Neural progenitor cell (in vitro differentiated cells): ENCODE results near the gene LRBA. TPM values are rescaled to one million over a fixed set of nuclear protein-coding genes. Genes with fewer than 3 reads are reported as not detected.

Experiments used
- DNase-seq: peaks from one replicate; pipeline ENCODE4 v3.0.0-alpha.2; 2016; ENCODE audit warnings: low spot score
- H2AFZ ChIP-seq: fragments of 200-600 bp; sonication (generic); replicated peaks from 2 replicates; pipeline ENCODE4 v1.6.1; 2016; ENCODE audit warnings: antibody characterized with exemption
- H3F3A ChIP-seq: fragments of 200-600 bp; sonication (generic); 2 replicates; pipeline ENCODE4 v1.6.1; 2016; ENCODE audit warnings: antibody characterized with exemption, low read depth
- H3K27ac ChIP-seq: fragments of 200-600 bp; sonication (generic); 2 replicates; pipeline ENCODE4 v1.5.1; 2016; ENCODE audit warnings: mild to moderate bottlenecking
- H3K27me3 ChIP-seq: fragments of 200-600 bp; sonication (generic); 2 replicates; pipeline ENCODE4 v1.6.1; 2016; ENCODE audit warnings: mild to moderate bottlenecking, moderate library complexity
- H3K36me3 ChIP-seq: fragments of 200-600 bp; sonication (generic); 2 replicates; pipeline ENCODE4 v1.5.1; 2016
- H3K4me1 ChIP-seq: fragments of 200-600 bp; sonication (generic); 2 replicates; pipeline ENCODE4 v1.6.1; 2016; ENCODE audit warnings: mixed run types
- H3K4me2 ChIP-seq: fragments of 200-600 bp; sonication (generic); 2 replicates; pipeline ENCODE4 v1.6.1; 2016
- H3K4me3 ChIP-seq: fragments of 200-600 bp; sonication (generic); 2 replicates; pipeline ENCODE4 v1.5.1; 2016
- H3K79me2 ChIP-seq: fragments of 200-600 bp; sonication (generic); 2 replicates; pipeline ENCODE4 v1.6.1; 2016; ENCODE audit warnings: low read depth
- H3K9ac ChIP-seq: fragments of 200-600 bp; sonication (generic); 2 replicates; pipeline ENCODE4 v1.6.1; 2016
- H3K9me3 ChIP-seq: fragments of 200-600 bp; sonication (generic); 2 replicates; pipeline ENCODE4 v1.5.1; 2016; ENCODE audit warnings: low read depth
- H4K20me1 ChIP-seq: fragments of 200-600 bp; sonication (generic); 2 replicates; pipeline ENCODE4 v1.6.1; 2016; ENCODE audit warnings: low read depth
- H3K27ac Mint-ChIP-seq: 3 replicates; pipeline ENCODE4 v1.8.0; 2021; ENCODE audit warnings: mixed read lengths
- H3K27me3 Mint-ChIP-seq: 2 replicates; pipeline ENCODE4 v1.8.0; 2022; ENCODE audit warnings: low read depth, mild to moderate bottlenecking, inconsistent platforms, moderate library complexity, mixed read lengths; ENCODE audit not compliant: insufficient read depth
- H3K36me3 Mint-ChIP-seq: 3 replicates; pipeline ENCODE4 v1.8.0; 2021; ENCODE audit warnings: mixed read lengths
- H3K4me1 Mint-ChIP-seq: 3 replicates; pipeline ENCODE4 v1.8.0; 2021; ENCODE audit warnings: mixed read lengths
- H3K4me3 Mint-ChIP-seq: 3 replicates; pipeline ENCODE4 v1.8.0; 2021; ENCODE audit warnings: mild to moderate bottlenecking, moderate library complexity, mixed read lengths
- H3K9me3 Mint-ChIP-seq: 3 replicates; pipeline ENCODE4 v1.8.0; 2020; ENCODE audit warnings: mixed read lengths
- EZH2 ChIP-seq: fragments of 200-600 bp; sonication (generic); IDR thresholded peaks from 2 replicates; pipeline ENCODE4 v1.6.1; 2017; ENCODE audit warnings: antibody characterized with exemption, mild to moderate bottlenecking, moderate library complexity
- EZH2phosphoT487 ChIP-seq: fragments of 200-600 bp; sonication (generic); IDR thresholded peaks from 2 replicates; pipeline ENCODE4 v1.6.1; 2017; ENCODE audit warnings: antibody characterized with exemption
- total RNA-seq: library from RNA; depleted of rRNA; stranded (reverse); fragments of >200 nt; gene quantifications from 2 replicates; pipeline ENCODE4 v1.2.3, GENCODE V29; 2015; ENCODE audit warnings: low replicate concordance
- TF ChIP-seq, protein P1 (sequence below): fragments of 200-600 bp; sonication (generic); IDR thresholded peaks from 2 replicates; pipeline ENCODE4 v1.5.1; 2017; ENCODE audit warnings: antibody characterized with exemption, mild to moderate bottlenecking

Gene LRBA
- total RNA-seq, 1 donor from 2014 or later: 111 TPM

- TF ChIP-seq EZH2 (no peak), EZH2phosphoT487 (no peak)
- TF ChIP-seq, protein P1, sequence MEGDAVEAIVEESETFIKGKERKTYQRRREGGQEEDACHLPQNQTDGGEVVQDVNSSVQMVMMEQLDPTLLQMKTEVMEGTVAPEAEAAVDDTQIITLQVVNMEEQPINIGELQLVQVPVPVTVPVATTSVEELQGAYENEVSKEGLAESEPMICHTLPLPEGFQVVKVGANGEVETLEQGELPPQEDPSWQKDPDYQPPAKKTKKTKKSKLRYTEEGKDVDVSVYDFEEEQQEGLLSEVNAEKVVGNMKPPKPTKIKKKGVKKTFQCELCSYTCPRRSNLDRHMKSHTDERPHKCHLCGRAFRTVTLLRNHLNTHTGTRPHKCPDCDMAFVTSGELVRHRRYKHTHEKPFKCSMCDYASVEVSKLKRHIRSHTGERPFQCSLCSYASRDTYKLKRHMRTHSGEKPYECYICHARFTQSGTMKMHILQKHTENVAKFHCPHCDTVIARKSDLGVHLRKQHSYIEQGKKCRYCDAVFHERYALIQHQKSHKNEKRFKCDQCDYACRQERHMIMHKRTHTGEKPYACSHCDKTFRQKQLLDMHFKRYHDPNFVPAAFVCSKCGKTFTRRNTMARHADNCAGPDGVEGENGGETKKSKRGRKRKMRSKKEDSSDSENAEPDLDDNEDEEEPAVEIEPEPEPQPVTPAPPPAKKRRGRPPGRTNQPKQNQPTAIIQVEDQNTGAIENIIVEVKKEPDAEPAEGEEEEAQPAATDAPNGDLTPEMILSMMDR: peak; percentile 33
- no peaks in the 10 kb centered on the region for H3K9me3 Mint-ChIP-seq
These were observed 215.9 kb downstream of the LRBA start for GRCh38 chr4:150799207-150799606.

GRCh38 chr4:150794706-150795105 lies 220.4 kb downstream of the LRBA start:
- Mint-ChIP-seq H3K27me3 (no peaks in the 10 kb centered on the region), H3K36me3 (no peaks in the 10 kb centered on the region), H3K4me1 (peaks cover 11% of the 10 kb centered on the region), H3K27ac (no peak overlapping the region), H3K9me3 (no peaks in the 10 kb centered on the region), H3K4me3 (no peak overlapping the region)
- Histone ChIP-seq H3F3A (no peaks in the 10 kb centered on the region), H3K36me3 (no peaks in the 10 kb centered on the region), H3K27ac (no peak overlapping the region), H3K9ac (no peak overlapping the region), H3K9me3 (no peaks in the 10 kb centered on the region), H4K20me1 (no peaks in the 10 kb centered on the region), H2AFZ (no peak overlapping the region), H3K4me3 (no peak overlapping the region), H3K27me3 (no peaks in the 10 kb centered on the region), H3K4me1 (no peaks in the 10 kb centered on the region), H3K79me2 (no peaks in the 10 kb centered on the region), H3K4me2 (no peak overlapping the region)
- no peak for DNase-seq
- TF ChIP-seq, protein P1: no peak

More at GRCh38 chr4:150799207-150799606, 215.9 kb downstream of the LRBA start:
- Mint-ChIP-seq H3K4me1 (peaks cover 2% of the 10 kb centered on the region), H3K4me3 (no peak overlapping the region), H3K27me3 (no peaks in the 10 kb centered on the region), H3K36me3 (peaks cover 4% of the 10 kb centered on the region), H3K27ac (no peak overlapping the region)
- Histone ChIP-seq H3K36me3 (no peaks in the 10 kb centered on the region), H3K4me3 (no peak overlapping the region), H4K20me1 (no peaks in the 10 kb centered on the region), H3K4me1 (no peaks in the 10 kb centered on the region), H3K27me3 (no peaks in the 10 kb centered on the region), H3K4me2 (no peak overlapping the region), H2AFZ (no peak overlapping the region), H3F3A (no peaks in the 10 kb centered on the region), H3K79me2 (no peaks in the 10 kb centered on the region), H3K9me3 (no peaks in the 10 kb centered on the region), H3K27ac (no peak overlapping the region), H3K9ac (no peak overlapping the region)
- no peak for DNase-seq

GRCh38 chr4:150789864-150790263 lies 225.2 kb downstream of the LRBA start:
- TF ChIP-seq EZH2: no peak
- TF ChIP-seq EZH2phosphoT487: no peak
- TF ChIP-seq, protein P1: no peak
- no peaks in the 10 kb centered on the region for H3K9me3 Mint-ChIP-seq
- H4K20me1 ChIP-seq: no peaks in the 10 kb centered on the region
- H3K79me2 ChIP-seq: no peaks in the 10 kb centered on the region
- no peaks in the 10 kb centered on the region for H3K9me3 ChIP-seq
- no peaks in the 10 kb centered on the region for H3K36me3 Mint-ChIP-seq
- no peaks in the 10 kb centered on the region for H3K27me3 ChIP-seq
- H3K4me1 Mint-ChIP-seq: peaks cover 10% of the 10 kb centered on the region
- H3K4me1 ChIP-seq: no peaks in the 10 kb centered on the region
- H2AFZ ChIP-seq: no peak overlapping the region
- H3K27me3 Mint-ChIP-seq: no peaks in the 10 kb centered on the region
- H3K4me2 ChIP-seq: no peak overlapping the region
- H3K4me3 Mint-ChIP-seq: no peak overlapping the region
- no peak overlapping the region for H3K27ac Mint-ChIP-seq
- H3F3A ChIP-seq: no peaks in the 10 kb centered on the region
- no peak overlapping the region for H3K27ac ChIP-seq
- H3K9ac ChIP-seq: no peak overlapping the region
- no peaks in the 10 kb centered on the region for H3K36me3 ChIP-seq
- H3K4me3 ChIP-seq: no peak overlapping the region
- DNase-seq: no peak

- Histone ChIP-seq H3K9me3 (no peaks in the 10 kb centered on the region), H3K27ac (no peak overlapping the region), H3K4me2 (no peak overlapping the region), H3K27me3 (no peaks in the 10 kb centered on the region), H3F3A (peaks cover 19% of the 10 kb centered on the region), H4K20me1 (no peaks in the 10 kb centered on the region), H3K79me2 (no peaks in the 10 kb centered on the region), H3K4me1 (peaks cover 17% of the 10 kb centered on the region), H3K4me3 (no peak overlapping the region), H2AFZ (no peak overlapping the region), H3K36me3 (no peaks in the 10 kb centered on the region), H3K9ac (no peak overlapping the region)
- Mint-ChIP-seq H3K27ac (no peak overlapping the region), H3K36me3 (no peaks in the 10 kb centered on the region), H3K4me1 (peaks cover 20% of the 10 kb centered on the region), H3K9me3 (no peaks in the 10 kb centered on the region), H3K4me3 (no peak overlapping the region), H3K27me3 (no peaks in the 10 kb centered on the region)
- TF ChIP-seq EZH2phosphoT487 (no peak), EZH2 (no peak)
- TF ChIP-seq, protein P1: no peak
- no peak for DNase-seq
These were observed 230.1 kb downstream of the LRBA start for GRCh38 chr4:150784939-150785338.
